NT2/D1 (cell line): ENCODE measurements around the gene NCAN.

Source experiments
- DNase-seq: peaks from one replicate; pipeline ENCODE4 v3.0.0-alpha.2; 2011; ENCODE audit warnings: low read depth, low spot score
- H3K27me3 ChIP-seq: 2 replicates; pipeline ENCODE4 v1.6.0; 2011; ENCODE audit warnings: mild to moderate bottlenecking; ENCODE audit not compliant: insufficient read length, insufficient read depth
- H3K36me3 ChIP-seq: 2 replicates; pipeline ENCODE4 v1.6.1; 2011; ENCODE audit warnings: mild to moderate bottlenecking, low read length, mixed read lengths; ENCODE audit not compliant: insufficient read depth, insufficient read length
- H3K4me1 ChIP-seq: 2 replicates; pipeline ENCODE4 v1.5.1; 2011; ENCODE audit not compliant: insufficient read depth, insufficient read length
- H3K4me3 ChIP-seq: 2 replicates; pipeline ENCODE4 v1.5.1; 2011; ENCODE audit warnings: low read depth; ENCODE audit not compliant: insufficient read length
- H3K9ac ChIP-seq: 2 replicates; pipeline ENCODE4 v1.6.0; 2011; ENCODE audit warnings: low read depth; ENCODE audit not compliant: insufficient read length
- H3K9me3 ChIP-seq: 2 replicates; pipeline ENCODE4 v1.5.1; 2011; ENCODE audit warnings: mild to moderate bottlenecking, low read length; ENCODE audit not compliant: insufficient read depth
- SUZ12 ChIP-seq: IDR thresholded peaks from 2 replicates; pipeline ENCODE4 v1.6.1; 2011; ENCODE audit not compliant: insufficient read length, insufficient read depth; ENCODE audit errors: extremely low read depth
- YY1 ChIP-seq: IDR thresholded peaks from 2 replicates; pipeline ENCODE4 v1.6.1; 2011; ENCODE audit not compliant: insufficient read length, insufficient read depth
- ZNF274 ChIP-seq: IDR thresholded peaks from 2 replicates; pipeline ENCODE4 v1.6.1; 2011; ENCODE audit warnings: mild to moderate bottlenecking, low read depth, low read length

NCAN gene

GRCh38 chr19:19207637-19208572, 3.9 kb upstream of the NCAN start:
- DNase-seq: no peak
- peaks cover 21% of the 10 kb centered on the region for H3K4me1 ChIP-seq
- no peaks in the 10 kb centered on the region for H3K36me3 ChIP-seq
- peaks cover 88% of the 10 kb centered on the region for H3K27me3 ChIP-seq
- TF ChIP-seq YY1: no peak
- TF ChIP-seq ZNF274: no peak
- TF ChIP-seq SUZ12: no peak
- no peak overlapping the region for H3K9ac ChIP-seq
- H3K4me3 ChIP-seq: no peak overlapping the region
- no peaks in the 10 kb centered on the region for H3K9me3 ChIP-seq

GRCh38 chr19:19209372-19209771, 2.4 kb upstream of the NCAN start:
- Histone ChIP-seq H3K9ac (no peak overlapping the region), H3K9me3 (no peaks in the 10 kb centered on the region), H3K4me1 (peaks cover 21% of the 10 kb centered on the region), H3K36me3 (no peaks in the 10 kb centered on the region), H3K4me3 (no peak overlapping the region), H3K27me3 (peaks cover 97% of the 10 kb centered on the region)
- no peak for DNase-seq
- TF ChIP-seq YY1: no peak
- no peak for TF ChIP-seq SUZ12
- no peak for TF ChIP-seq ZNF274

GRCh38 chr19:19212916-19213315, 1.2 kb downstream of the NCAN start:
- Histone ChIP-seq H3K9me3 (no peaks in the 10 kb centered on the region), H3K27me3 (peaks cover 79% of the 10 kb centered on the region), H3K9ac (no peak overlapping the region), H3K4me3 (no peak overlapping the region), H3K4me1 (peaks cover 16% of the 10 kb centered on the region), H3K36me3 (no peaks in the 10 kb centered on the region)
- TF ChIP-seq YY1: no peak
- no peak for TF ChIP-seq ZNF274
- TF ChIP-seq SUZ12: no peak
- DNase-seq: no peak

GRCh38 chr19:19213426-19214158, 1.8 kb downstream of the NCAN start:
- Histone ChIP-seq H3K27me3 (peaks cover 75% of the 10 kb centered on the region), H3K4me3 (no peak overlapping the region), H3K9me3 (no peaks in the 10 kb centered on the region), H3K4me1 (peaks cover 13% of the 10 kb centered on the region), H3K36me3 (no peaks in the 10 kb centered on the region), H3K9ac (no peak overlapping the region)
- no peak for TF ChIP-seq YY1
- TF ChIP-seq SUZ12: no peak
- no peak for TF ChIP-seq ZNF274
- no peak for DNase-seq

- no peak overlapping the region for H3K4me3 ChIP-seq
- no peak for DNase-seq
These were observed 2.4 kb downstream of the NCAN start for GRCh38 chr19:19214159-19214490.

GRCh38 chr19:19214892-19215291, 3.1 kb downstream of the NCAN start:
- H3K9me3 ChIP-seq: no peaks in the 10 kb centered on the region
- no peaks in the 10 kb centered on the region for H3K36me3 ChIP-seq
- DNase-seq: peak; percentile 69
- no peak overlapping the region for H3K9ac ChIP-seq
- TF ChIP-seq ZNF274 (no peak), YY1 (no peak), SUZ12 (no peak)
- peaks cover 13% of the 10 kb centered on the region for H3K4me1 ChIP-seq
- no peak overlapping the region for H3K4me3 ChIP-seq
- H3K27me3 ChIP-seq: peaks cover 62% of the 10 kb centered on the region

More at GRCh38 chr19:19214159-19214490, 2.4 kb downstream of the NCAN start:
- Histone ChIP-seq H3K4me1 (peaks cover 13% of the 10 kb centered on the region), H3K36me3 (no peaks in the 10 kb centered on the region), H3K9me3 (no peaks in the 10 kb centered on the region), H3K27me3 (peaks cover 69% of the 10 kb centered on the region), H3K9ac (no peak overlapping the region)
- no peak for TF ChIP-seq YY1
- no peak for TF ChIP-seq ZNF274
- no peak for TF ChIP-seq SUZ12

GRCh38 chr19:19215792-19216191, 4.0 kb downstream of the NCAN start:
- H3K9me3 ChIP-seq: no peaks in the 10 kb centered on the region
- TF ChIP-seq ZNF274 (no peak), YY1 (no peak), SUZ12 (no peak)
- H3K27me3 ChIP-seq: peaks cover 53% of the 10 kb centered on the region
- H3K4me3 ChIP-seq: no peak overlapping the region
- H3K9ac ChIP-seq: no peak overlapping the region
- peaks cover 13% of the 10 kb centered on the region for H3K4me1 ChIP-seq
- H3K36me3 ChIP-seq: no peaks in the 10 kb centered on the region
- no peak for DNase-seq
